HS-27A (cell line): Measurements from ENCODE around the gene ABCB1.

Experiments used
- DNase-seq: peaks from one replicate; pipeline ENCODE4 v3.0.0-alpha.2; 2012; ENCODE audit warnings: low read depth, missing footprints

The ABCB1 gene

DNA sequence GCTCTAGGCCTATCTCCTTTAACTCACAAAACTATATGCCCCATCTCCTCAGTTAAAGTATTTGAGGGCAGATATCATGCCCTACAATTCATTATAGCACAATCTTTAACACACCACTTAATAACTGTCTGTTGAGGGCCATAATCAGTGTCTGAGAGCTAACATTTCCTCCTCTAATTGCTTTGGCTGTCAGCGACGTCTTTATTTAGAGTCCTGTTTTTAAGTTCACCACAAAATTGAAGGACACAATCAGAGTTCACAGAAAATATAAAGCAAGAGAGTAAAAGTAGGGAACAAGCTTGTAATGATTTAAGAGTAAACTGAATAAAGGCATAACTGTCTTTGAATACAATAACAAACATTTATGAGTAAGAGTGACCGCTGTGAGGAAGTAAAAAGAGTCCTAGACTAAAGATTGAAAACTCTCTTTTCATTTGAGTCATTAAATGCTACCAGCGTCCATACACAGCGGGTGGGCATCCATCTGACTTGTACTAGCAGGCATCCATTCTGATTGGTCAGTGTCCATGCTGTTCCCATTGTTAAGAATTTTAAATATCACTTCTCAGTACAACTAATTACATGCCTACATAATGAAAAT lies 86.8 kb downstream of the ABCB1 start:
- no peak for DNase-seq

DNA sequence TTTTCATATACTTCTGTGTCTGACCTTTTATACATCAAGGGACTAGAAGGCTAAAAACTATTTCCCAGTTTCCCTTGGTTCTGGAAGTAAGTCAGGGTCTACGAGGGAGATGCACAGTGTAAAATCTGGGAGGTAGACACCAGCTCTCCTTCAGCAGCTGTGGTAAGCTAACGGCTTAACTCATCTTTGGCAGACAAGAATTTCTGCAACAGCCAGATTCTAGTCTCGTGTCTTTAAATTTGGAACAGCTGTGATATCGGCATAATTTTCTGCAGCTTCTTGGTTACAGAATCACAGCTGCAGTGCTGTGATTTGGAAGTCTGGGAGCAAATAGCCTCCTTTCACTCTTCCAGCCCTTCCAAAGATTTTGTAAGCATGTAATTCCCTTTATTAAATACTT lies 87.8 kb downstream of the ABCB1 start:
- DNase-seq: no peak

DNA sequence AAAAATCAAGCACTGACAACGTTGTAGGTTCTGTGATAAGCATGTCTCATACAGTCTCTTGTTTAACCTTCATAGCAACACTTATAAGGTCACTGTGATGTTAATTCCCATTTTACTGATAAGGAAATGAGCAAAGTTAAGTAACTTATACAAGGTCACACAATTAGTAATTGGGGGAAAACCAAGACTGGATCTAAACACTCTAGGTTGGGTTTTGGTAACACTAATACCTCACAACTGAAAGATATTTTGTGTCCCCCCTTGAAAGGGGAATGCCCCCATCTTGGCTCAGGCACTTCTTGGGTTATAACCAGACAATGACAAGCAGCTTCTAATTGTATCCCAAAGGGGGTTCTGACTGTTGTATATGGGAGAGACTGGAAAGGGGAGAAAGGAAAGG lies 89.2 kb downstream of the ABCB1 start:
- DNase-seq: no peak

DNA sequence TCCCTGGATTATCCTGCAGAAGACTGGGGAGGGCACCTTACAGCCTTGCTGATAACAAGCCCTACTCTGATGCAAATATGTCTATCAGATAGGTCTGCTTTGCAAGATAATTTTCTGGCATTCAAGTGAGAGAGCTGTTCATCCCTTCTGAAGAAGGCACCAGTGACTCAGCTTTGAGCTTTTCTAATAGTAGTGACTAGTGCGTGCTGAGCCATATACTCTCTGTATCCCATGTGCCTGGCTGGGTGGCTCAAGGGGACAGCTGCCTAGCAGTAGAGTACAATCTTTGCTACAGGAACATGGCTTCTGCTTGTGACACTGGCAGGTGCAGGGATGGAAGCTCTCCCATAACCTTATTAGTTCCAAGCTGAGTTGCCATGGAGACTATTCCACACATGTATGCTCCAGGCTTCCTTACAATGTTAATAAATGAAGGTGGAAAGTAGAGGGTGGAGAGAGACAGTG lies 90.2 kb downstream of the ABCB1 start:
- no peak for DNase-seq

DNA sequence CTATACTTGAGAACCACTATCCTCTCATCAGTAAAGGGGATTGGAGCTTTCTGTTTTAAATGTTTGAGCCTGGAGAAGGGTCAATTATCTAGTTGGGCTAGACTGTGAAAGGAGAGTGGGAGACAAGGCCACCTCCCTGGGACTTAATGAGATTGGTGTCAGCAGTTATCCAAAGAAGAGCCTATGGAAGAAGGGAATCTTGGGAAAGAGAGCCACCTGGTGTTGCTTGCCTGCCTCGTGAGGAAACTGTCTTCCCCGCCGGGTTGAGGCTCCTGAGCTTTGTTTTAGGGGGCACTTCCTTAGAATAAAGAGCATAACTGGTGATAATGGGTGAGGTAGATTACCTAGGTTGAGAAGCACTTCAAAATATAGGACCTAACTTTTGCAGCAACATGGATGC lies 93.2 kb downstream of the ABCB1 start:
- DNase-seq: no peak

DNA sequence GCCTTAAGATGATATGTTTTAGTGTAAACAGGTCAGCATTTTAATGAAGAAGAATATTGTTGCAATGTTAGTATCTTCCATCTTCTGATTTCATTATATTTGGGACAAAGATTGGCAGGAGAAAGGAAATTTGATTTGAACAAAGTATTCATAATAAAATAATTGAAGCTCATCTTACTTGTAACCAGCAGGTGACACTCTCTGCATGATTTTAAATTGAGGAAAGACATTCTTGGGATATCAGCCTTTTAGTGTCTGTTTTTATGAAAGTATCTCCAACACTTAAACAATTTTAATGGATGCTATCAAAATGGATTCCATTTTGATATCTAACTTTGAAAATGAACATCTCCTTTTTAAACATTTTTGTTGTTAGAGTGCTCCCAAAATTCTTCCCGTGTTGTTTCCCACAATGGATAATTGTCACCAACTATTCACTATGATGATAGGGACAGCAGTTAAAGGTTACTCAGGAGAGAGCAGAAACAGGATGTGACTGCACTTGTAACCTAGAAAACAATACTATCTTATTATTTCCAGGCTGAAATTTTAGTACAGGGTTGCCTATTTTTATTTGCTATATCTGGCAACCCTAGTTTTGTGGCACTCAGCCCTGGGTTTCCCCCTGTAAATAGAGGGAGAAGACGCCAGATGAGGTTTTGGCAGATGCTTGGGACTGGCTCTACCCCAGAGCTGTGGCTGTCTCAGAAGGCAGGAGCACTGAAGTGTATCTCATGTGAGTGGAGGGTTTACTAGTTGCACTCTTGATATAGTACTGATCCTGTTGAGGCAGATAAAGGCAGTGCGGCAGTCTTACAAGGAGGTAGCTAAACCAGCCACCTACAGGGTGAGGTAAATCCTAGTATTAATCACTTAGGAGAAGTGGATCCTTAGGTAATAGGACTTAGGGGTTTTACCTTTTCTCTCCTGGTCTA lies 94.2 kb downstream of the ABCB1 start:
- no peak for DNase-seq

DNA sequence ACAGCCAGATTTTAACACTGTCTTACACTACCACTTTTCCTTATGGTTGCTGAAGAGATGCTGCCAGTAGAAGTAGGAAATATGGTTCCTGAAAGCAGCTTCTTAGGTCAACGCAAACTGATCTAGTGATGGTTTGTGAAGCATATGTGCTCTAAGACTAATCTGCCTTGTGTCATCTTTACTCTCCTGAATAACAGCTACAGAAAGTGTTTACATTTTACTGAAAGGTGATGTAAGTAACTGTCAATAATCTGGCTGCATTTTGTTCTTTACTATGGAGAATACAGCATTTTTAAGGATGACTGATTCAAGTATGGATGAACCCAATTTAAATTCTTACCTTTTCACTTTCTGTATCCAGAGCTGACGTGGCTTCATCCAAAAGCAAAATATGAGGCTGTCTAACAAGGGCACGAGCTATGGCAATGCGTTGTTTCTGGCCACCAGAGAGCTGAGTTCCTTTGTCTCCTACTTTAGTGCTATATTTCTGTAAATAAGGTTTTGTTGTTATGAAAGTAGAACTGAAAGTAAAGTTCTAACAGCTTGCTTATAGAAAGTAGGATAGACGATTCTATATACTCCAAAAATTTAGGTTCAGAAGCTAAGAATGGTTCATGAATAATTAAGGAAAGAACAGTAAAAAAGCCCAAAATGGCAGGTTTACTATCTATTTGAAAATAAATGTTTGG lies 95.0 kb downstream of the ABCB1 start:
- no peak for DNase-seq

DNA sequence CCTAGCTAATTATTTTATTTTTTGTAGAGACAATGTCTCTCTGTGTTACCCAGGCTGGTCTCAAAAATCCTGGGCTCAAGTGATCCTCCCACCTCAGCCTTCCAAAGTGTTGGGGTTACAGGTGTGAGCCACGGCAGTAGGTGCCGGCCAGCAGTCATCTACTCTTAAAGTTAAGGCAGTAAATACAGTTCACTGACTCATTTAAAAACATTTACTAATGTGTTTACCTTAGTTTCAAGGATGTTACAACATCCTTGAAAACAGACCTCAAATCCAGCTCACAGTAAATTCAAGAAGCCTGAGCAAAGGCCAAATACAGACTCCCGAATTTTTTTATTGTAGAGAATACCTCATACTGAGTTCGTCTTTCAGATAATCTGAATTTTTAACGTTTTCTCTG lies 95.6 kb downstream of the ABCB1 start:
- DNase-seq: no peak

DNA sequence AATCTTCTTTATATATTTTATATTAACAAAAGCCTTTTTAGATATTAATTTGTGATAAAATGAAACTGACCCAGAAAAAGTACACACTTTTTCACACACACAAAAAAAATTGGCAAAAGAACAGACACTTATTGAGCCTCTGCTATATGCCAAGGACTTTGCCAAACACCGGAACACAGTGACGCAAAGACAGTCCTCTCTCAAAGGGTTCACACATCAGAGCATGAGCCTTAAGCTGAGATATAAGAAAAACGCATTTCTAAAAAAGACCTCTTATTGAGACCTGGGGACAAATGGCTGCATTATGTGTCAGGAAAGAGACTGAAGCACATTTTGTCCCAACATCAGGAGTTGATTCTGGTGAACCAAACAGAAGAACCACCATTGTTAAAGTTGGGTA lies 101.2 kb downstream of the ABCB1 start:
- DNase-seq: no peak

DNA sequence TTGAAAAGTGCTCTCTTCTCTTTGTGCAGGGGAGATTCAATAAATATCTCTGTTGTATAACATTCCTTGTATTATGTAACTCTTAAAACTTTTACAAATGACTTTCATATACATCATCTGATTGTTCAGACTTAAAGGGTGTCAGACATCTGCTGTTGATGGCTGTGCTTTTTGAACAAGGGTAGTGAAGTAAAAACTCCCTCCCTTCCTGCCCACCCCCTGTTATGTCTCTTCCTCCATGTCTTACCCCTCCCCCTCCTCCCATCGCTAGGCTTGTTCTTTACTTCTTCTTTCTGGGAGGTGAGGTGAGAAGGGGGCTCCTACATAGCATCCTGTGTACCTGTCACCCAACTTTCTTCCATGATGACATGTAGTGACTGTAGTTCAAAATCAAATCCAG lies 101.8 kb downstream of the ABCB1 start:
- DNase-seq: no peak

DNA sequence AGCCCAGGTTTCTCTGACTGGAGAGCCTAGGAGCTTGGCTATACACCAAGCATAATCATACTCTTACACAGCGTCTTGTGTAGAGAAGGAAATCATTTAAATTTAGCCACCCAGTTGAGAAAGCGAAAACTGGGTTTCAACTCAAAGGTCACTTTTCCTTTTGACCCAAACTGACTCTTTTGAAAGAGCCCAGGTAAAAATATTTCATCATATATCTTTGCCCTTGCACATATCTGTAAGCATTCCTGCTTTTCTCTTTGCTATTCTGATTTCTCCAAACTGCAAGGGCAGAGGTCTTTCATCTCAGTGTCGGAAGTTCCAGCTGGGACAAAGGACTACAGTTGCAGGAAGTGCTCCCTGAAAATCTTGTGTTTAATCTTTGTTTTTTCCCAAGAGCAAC lies 103.2 kb downstream of the ABCB1 start:
- no peak for DNase-seq

DNA sequence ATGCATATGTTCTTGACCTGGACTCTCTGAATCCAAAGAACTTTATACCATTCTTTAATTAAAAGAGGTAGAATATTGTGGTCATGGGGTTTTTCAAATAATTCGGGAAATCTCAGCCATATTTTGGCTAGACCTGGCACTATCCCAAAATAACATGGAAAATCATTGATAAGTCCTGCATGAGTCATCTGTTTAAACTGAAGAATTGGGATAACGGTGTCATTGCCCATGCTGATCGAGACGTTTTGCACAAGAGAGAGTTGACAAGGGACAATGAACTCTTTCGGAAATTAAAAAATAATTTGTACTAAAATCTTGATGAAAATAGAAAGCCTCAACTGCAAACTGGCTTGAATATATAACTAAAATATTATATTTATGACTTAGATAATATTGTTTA lies 105.3 kb downstream of the ABCB1 start:
- DNase-seq: no peak

DNA sequence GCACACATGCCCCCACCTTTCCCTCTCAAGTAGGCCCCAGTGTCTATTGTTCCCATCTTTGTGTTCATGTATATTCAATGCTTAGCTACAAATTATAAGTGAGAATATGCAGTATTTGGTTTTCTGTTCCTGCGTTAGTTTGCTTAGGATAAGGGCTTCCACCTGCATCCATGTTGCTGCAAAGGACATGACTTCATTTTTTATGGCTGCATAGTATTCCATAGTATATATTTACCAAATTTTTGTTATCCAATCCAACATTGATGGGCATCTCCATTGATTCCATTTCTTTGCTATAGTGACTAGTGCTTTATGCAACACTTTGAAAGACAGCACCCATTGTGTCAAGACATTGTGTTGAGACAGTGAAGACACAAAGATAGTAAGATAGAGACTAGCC lies 106.2 kb downstream of the ABCB1 start:
- no peak for DNase-seq

DNA sequence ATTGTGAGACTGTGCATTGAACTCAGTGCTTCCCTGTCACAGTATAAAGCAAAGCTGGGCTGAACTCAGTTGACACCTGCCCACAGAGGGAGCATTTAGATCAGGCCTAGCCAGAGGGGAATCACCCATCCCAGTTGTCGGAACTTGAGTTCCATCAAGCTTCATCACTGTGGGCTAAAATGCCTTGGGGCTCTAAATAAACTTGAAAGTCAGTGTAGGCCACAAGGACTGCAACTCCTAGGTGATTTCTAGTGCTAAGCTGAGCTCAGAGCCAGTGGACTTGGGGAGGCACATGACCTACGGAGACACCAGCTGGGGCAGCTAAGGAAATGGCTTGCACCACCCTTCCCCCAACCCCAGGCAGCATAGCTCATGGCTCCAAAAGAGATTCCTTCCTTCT lies 117.6 kb downstream of the ABCB1 start:
- DNase-seq: no peak

DNA sequence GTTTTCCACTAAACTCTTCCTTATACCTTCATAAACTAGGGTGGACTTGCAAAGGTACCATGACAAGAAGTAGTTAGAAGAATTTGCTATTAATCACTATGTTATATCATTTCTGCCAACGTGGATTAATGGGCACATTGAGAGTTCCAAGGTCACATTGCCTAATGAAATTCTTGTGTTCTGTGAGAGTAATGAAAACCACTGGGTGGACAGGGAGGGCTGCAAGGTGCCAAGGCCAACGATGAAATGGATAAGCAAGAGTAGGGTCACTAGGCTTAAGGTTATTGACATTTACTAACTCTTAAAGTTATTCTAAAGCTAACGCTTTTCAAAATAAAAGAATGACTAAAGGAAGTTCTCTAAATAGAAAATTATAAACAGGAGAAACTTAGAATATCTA lies 118.6 kb downstream of the ABCB1 start:
- DNase-seq: no peak

DNA sequence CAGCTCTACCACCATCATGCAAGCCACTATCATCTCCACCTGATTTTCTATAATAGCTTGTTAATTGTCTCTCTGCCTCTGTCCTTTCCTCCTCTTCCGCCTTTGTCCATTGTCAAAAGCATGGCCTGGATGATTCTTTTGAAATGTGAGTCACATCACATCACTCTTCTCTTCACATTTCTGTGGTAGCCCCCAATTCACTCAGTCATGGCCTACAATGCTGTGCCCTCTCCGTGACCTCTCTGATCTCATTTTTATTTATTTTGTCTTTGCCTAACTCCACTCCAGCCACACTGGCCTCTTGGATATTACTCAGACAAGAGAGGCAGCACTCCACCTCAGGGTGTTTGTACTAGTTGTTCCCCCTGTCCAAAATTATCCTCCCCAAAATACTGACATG lies 120.3 kb downstream of the ABCB1 start:
- DNase-seq: no peak

DNA sequence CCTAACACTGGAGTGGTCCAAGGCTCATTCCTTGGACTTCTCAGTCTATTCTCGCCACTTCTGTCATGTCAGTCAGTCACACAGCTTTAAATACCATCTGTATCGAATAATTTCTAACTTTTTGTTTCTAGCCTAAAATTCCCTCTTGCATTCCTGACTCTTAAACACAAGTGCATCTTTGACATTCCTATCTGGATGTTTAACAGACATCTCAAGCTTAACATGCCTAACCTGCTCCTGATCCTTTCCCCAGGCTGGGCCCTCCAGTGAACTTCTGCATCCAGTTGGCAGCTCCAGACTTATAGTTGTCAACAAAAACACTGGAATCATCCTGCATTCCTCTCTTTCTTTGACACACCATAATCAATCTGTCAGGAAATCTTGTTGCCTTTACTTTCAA lies 120.7 kb downstream of the ABCB1 start:
- DNase-seq: no peak

DNA sequence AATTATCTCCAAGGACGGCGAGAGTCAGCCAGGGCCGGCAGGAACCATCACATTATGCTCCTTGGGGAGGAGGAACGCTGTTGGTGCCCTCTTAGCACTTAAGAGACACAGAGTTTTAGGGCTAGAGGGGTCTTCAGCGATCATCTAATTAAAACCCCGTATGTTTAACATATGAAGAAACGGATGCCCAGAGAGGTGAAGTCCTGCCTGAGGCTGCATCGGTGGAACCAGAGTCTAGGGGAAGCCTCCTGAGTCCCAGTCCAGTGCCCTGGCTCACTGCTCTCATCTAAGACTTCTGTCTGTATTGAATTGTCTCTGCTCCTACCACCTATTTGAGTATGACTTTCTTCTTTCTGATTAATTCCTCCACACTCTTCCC lies 124.5 kb downstream of the ABCB1 start:
- no peak for DNase-seq

DNA sequence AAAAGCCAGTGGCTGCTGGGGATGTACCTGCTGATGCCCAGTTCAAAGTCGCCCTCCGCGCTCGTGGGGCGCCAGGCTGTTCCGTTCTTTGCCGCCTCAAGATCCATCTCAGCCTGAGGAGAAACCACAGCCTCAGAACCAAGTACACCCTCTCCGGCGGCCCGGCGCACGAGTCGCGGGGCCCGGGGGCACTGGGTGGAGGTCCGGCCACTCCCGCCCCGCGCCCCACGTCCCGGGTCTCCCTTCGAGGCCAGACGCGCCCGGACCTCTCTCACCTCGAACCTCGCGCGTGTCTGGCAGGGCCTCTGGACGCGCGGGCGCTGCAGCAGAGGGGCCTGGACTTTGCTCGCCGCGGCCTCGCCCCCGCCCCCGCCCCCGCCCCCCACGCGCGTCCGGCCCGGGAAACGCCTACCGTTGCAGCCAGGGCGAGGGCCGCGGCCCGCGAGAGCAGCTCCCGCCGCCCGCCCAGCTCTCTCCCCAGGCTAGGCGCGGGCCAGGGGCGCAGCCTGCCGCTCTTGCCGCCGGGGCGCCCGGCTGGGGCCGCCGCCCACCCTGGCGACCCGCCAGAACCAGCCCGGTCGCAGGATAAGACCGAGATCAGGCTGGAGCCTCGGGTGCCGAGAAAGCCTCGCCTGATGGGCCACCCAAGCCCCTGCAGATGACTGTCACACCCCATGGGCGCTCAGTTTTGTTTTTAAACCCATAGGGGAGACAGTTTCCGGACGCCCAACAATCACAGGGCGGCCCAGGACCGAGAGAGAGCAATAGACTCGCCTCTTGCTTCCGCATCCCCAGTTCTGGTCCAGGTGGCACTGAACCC lies 125.1 kb downstream of the ABCB1 start, which contains the start of gene ABCB4:
Gene ABCB4, minus strand, starts transcription at position 322 of the 820 bp plus-strand sequence. Its CDS starts 215 bp downstream, at position 107.
- DNase-seq: no peak

DNA sequence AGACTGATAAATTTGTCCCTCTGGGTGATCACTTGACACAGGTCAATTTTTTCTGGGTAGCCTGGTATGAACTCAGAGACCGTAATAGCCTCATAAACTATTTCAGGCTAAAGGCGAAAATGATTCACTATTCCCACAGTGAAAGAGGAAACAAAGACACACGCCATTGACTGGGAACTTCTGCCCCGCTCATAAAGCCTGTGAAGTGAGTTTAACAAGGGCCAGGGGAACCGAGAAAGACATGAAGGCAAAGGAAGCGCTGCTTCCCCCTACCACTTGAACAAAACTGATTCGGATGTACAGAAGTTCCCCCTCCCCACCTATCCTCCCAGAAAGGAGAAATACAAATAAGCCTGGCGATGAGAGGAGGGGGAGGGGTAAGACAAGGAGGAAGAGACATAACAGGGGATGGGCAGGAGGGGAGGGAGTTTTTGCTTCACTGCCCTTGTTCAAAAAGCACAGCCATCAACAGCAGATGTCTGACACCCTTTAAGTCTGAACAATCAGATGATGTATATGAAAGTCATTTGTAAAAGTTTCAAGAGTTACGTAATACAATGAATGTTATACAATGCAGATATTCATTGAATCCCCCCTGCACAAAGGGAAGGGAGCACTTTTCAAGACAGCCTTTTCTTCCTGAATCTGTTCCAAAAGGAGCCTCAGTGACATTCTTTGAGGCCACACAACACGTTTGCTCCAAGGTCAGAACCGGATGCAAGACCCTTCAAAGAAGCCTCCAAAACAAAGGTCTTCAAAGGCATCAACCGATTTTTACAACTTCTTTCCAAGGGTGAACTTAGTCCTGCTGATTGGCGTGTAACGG lies 125.9 kb downstream of the ABCB1 start:
- no peak for DNase-seq

DNA sequence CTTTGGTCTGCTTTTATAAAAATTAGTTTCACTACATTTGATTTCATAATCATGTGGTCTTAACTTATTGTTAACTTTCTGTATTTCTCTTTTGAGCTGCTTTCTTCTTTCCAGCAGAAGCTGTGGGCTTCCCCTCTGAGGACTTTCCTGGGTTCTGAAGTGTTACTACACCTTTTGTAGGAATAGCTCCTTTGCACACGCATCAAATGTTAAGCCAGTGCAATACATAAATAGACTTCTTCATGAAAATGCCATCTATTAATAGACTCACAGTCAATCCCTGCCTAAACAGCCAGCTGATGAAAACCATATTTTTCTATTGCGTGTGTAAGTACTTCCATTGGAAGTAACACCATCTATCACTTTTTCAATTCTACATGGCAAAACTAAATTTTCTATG lies 126.7 kb downstream of the ABCB1 start:
- no peak for DNase-seq
